Thymus (tissue), 11 donors: ENCODE results near the gene CD109. TPM values are rescaled to one million over a fixed set of nuclear protein-coding genes. Genes with fewer than 3 reads are reported as not detected.
"Not testable (repeated sequence)": the region's sequence is repeated elsewhere in the genome, so short reads cannot be mapped to it uniquely, and the experiment has no call there.

ENCODE experiments used
- DNase-seq, 9 donors: peaks; one replicate each; pipeline ENCODE4 v3.0.0-alpha.2; 2013; ENCODE audit warnings: low spot score in 9 of 9, low read depth in 6 of 9, missing footprints in 1 of 9
- H3K27ac ChIP-seq, 2 donors: one replicate each; pipeline ENCODE4 v1.5.1; 2013; ENCODE audit warnings: control low read depth in 1 of 2, low read depth in 1 of 2, low read length in 1 of 2, mild to moderate bottlenecking in 1 of 2, moderate library complexity in 1 of 2
- H3K27me3 ChIP-seq, 2 donors: one replicate each; pipeline ENCODE4 v1.5.1; 2013; ENCODE audit warnings: low read length in 1 of 2; ENCODE audit not compliant: control insufficient read depth in 2 of 2, insufficient read depth in 1 of 2
- H3K36me3 ChIP-seq, 2 donors: one replicate each; pipeline ENCODE4 v1.5.1; 2013; ENCODE audit warnings: low read length in 1 of 2, mild to moderate bottlenecking in 1 of 2, moderate library complexity in 1 of 2; ENCODE audit not compliant: control insufficient read depth in 2 of 2, insufficient read depth in 2 of 2
- H3K4me1 ChIP-seq, 2 donors: one replicate each; pipeline ENCODE4 v1.5.1; 2013; ENCODE audit warnings: low read length in 2 of 2; ENCODE audit not compliant: control insufficient read depth in 2 of 2, insufficient read depth in 2 of 2
- H3K4me3 ChIP-seq, 2 donors: one replicate each; pipeline ENCODE4 v1.5.1; 2013; ENCODE audit warnings: low read length in 2 of 2, control low read depth in 1 of 2, mild to moderate bottlenecking in 1 of 2
- H3K9me3 ChIP-seq, 2 donors: one replicate each; pipeline ENCODE4 v1.5.1; 2013; ENCODE audit warnings: low read length in 1 of 2, mild to moderate bottlenecking in 1 of 2; ENCODE audit not compliant: control insufficient read depth in 2 of 2, insufficient read depth in 1 of 2
- WGBS: extraction: QIAGEN DNeasy Blood & Tissue Kit; methylation state at CpG from one replicate; pipeline ENCODE4 v1.1.7; 2013; 5-methylcytosine and 5-hydroxymethylcytosine counted together
- polyA plus RNA-seq: library from polyadenylated mRNA; stranded (reverse); fragments of 200-250 nt; gene quantifications from one replicate; pipeline ENCODE4 v1.2.3, GENCODE V29; 2013
- total RNA-seq: library from RNA; stranded (reverse); fragments of 120-200 nt; gene quantifications from one replicate; pipeline ENCODE4 v1.2.4, GENCODE V29; 2013
- donor health status: healthy.

CD109 gene
- total and polyA plus RNA-seq, 2 donors: 1.5 to 5.0 TPM

DNA sequence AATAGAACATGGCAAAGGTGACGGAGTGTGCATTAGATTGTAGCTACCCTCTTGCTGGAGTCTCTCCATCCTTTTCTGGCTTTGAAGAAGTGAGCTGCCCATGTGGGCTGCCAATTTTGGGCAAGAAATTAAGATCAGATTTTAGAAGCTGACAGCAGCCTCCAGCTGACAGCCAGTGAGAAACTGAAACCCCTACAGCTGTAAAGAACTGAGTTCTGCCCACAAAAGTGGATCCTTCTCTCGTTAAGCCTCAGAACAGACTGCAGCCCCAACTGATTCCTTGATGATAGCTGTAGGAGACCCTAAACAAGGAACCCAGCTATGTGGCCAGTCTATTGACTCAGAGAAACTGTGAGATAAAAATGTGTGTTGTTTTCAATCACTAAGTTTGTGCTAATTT is 134.1 kb downstream of the CD109 start:
- WGBS: 90% methylated on average over 2 of the region's 2 CpGs

DNA sequence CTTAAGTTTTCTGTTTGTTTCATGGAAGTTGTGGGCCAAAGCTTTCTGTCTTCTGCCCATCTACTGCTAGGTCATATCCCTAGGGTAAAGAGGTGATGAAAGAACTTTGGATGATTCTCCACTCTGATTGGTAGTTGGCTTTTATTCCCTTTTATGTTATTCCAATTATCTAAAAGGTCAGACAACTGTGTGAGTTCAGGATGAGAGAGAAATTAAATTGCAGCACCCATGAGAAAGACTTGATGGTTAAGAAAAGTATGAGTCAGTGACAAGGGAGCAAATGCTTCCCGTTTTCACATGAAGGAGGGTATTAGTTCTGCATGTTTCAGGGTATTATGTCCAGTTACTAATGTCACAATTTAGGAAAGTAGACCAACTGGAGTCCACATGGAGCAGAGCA is 136.3 kb downstream of the CD109 start:
- 98% methylated on average over 1 of the region's 1 CpG for WGBS
- Histone ChIP-seq H3K27ac (no peak overlapping the region), H3K4me3 (no peak overlapping the region), H3K4me1 (no peaks in the 10 kb centered on the region), H3K27me3 (no peaks in the 10 kb centered on the region), H3K9me3 (no peaks in the 10 kb centered on the region), H3K36me3 (no peaks in the 10 kb centered on the region)
- DNase-seq: no peak

More for the DNA sequence above, 134.1 kb downstream of the CD109 start:
- H3K4me1 ChIP-seq: no peaks in the 10 kb centered on the region
- no peak for DNase-seq
- H3K27ac ChIP-seq: no peak overlapping the region
- H3K4me3 ChIP-seq: no peak overlapping the region
- H3K27me3 ChIP-seq: no peaks in the 10 kb centered on the region
- no peaks in the 10 kb centered on the region for H3K36me3 ChIP-seq
- H3K9me3 ChIP-seq: no peaks in the 10 kb centered on the region

DNA sequence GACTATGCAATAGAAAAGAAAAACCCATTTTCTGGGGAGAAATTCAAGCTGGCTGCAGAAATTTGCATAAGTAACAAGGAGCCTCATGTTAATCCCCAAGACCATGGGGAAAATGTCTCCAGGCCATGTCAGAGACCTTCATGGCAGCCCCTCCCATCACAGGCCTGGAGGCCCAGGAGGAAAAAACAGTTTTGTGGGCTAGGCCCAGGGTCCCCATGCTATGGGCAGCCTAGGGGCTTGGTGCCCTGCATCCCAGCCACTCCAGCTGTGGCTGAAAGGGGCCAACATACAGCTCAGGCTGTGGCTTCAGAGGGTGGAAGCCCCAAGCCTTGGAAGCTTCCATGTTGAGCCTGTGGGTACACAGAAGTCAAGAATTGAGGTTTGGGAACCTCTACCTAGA is 148.7 kb downstream of the CD109 start:
- H3K4me1 ChIP-seq, H3K27ac ChIP-seq, H3K36me3 ChIP-seq, H3K27me3 ChIP-seq, DNase-seq, H3K4me3 ChIP-seq, H3K9me3 ChIP-seq: not testable (repeated sequence)

DNA sequence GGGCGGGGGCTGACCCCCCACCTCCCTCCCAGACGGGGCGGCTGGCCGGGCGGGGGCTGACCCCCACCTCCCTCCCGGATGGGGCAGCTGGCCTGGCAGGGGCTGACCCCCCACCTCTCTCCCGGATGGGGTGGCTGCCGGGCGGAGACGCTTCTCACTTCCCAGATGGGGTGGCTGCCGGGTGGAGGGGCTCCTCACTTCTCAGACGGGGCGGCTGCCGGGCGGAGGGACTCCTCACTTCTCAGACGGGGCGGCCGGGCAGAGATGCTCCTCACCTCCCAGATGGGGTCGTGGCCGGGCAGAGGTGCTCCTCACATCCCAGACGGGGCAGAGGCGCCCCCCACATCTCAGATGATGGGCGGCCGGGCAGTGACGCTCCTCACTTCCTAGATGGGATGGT is 155.0 kb downstream of the CD109 start:
- 98% methylated on average over 25 of the region's 25 CpGs for WGBS
- H3K36me3 ChIP-seq, H3K4me1 ChIP-seq, DNase-seq, H3K9me3 ChIP-seq, H3K27me3 ChIP-seq, H3K27ac ChIP-seq, H3K4me3 ChIP-seq: not testable (repeated sequence)

DNA sequence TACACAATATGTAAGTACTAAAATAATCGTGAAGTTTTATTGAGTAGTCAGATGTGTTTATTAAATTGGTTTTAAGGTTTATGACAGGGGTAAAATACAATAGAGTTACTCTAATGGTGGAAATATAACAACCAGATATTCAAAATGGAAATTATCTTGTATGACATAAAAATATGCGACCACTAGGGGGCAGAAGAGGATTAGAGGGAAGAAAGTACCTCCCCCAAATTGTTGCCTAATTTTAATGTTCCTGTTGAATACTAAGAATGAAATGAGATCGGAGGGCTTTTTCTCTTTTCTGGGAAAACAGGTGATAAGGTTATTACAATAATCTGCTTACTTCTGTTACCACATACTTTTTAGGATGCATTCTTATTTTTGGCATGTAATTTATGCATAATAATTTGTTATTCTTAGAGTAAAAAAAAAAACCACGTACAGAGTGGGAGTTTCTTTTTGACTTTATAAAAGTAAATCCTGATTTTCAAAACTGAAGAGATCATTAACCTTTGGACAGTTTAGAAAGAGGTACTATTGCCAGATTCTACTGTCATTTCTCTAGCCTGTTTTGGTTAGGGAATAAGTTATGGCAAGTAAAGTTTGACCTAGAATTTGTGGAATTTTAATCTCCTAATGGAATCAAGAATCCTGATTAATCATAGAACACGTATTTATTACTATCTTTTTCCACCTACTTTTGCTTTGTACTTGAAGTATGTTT is 159.2 kb downstream of the CD109 start:
- Histone ChIP-seq H3K4me3 (no peak overlapping the region), H3K9me3 (no peaks in the 10 kb centered on the region), H3K36me3 (no peaks in the 10 kb centered on the region), H3K27ac (no peak overlapping the region), H3K4me1 (no peaks in the 10 kb centered on the region), H3K27me3 (no peaks in the 10 kb centered on the region)
- peak in 8 of 9 donors; percentile 23 to 67 (median 40) for DNase-seq
- 45% methylated on average over 5 of the region's 5 CpGs for WGBS

DNA sequence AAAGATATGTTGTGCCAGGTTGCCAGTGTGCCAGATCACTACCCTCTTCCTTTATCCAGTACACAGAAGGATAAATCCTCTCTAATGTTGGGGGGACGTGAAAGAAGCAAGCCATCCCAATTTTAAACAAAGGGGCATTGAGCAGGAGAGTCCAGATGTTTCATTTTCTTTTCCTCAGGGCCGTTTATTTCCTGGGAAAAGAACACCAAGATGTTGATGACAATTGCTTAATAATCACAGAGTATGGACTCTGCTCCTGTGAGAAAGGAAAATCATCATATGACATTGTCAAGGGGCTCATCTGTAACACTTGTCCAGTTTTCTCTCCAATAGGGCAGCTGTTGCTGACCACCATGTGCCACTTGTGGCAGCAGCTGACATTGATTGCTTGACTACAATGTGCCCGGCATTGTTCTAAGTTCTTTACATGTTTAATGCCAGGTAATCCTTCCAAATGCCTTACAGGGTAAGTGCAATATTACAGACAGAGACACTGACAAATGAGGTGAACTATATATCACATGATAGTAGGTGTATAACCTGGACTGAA is 161.4 kb downstream of the CD109 start:
- H3K27me3 ChIP-seq: no peaks in the 10 kb centered on the region
- H3K4me3 ChIP-seq: no peak overlapping the region
- no peaks in the 10 kb centered on the region for H3K9me3 ChIP-seq
- no peaks in the 10 kb centered on the region for H3K4me1 ChIP-seq
- H3K36me3 ChIP-seq: no peaks in the 10 kb centered on the region
- no peak for DNase-seq
- no peak overlapping the region for H3K27ac ChIP-seq
- 92% methylated on average over 3 of the region's 3 CpGs for WGBS

DNA sequence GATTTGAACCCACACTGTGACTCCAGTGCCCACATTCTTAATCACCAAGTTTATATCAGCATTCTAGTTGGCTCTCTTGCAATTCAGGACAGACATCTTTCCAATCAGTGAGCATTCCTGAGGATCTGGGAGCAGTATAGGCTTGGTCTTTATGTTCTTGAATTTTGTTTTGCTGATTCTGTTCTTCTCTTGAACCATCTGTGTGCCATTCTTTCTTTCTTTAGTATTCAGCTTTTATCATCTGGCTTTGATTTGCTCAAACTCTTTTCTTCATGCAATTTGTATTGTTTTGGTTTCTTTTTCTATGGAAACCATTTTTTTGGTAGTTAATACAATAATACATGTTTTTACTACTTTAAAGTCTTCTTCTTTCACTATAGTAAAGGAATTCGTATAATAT is 162.4 kb downstream of the CD109 start:
- Histone ChIP-seq H3K27ac (no peak overlapping the region), H3K4me3 (no peak overlapping the region), H3K27me3 (no peaks in the 10 kb centered on the region), H3K4me1 (no peaks in the 10 kb centered on the region), H3K36me3 (no peaks in the 10 kb centered on the region), H3K9me3 (no peaks in the 10 kb centered on the region)
- DNase-seq: no peak
- 96% methylated on average over 1 of the region's 1 CpG for WGBS

DNA sequence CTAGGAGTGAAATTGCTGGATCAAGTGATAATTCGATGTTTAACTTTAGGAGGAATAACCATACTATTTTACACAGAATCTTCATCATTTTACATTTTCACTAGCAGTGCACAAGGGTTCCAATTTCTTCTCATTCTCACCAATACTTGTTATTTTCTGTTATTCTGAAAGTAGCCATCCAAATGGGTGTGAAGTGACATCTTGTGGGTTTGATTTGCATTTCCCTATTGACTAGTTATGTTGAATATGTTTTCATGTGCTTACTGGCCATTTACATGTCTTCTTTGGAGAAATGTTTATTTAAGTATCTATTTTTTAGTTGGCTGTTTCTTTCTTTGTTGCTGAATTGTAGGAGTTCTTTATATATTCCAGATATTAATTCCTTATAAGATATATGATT is 164.3 kb downstream of the CD109 start:
- no peaks in the 10 kb centered on the region for H3K27me3 ChIP-seq
- no peaks in the 10 kb centered on the region for H3K9me3 ChIP-seq
- no peak overlapping the region for H3K4me3 ChIP-seq
- no peak overlapping the region for H3K27ac ChIP-seq
- DNase-seq: no peak
- WGBS: 93% methylated on average over 1 of the region's 1 CpG
- no peaks in the 10 kb centered on the region for H3K36me3 ChIP-seq
- H3K4me1 ChIP-seq: no peaks in the 10 kb centered on the region

DNA sequence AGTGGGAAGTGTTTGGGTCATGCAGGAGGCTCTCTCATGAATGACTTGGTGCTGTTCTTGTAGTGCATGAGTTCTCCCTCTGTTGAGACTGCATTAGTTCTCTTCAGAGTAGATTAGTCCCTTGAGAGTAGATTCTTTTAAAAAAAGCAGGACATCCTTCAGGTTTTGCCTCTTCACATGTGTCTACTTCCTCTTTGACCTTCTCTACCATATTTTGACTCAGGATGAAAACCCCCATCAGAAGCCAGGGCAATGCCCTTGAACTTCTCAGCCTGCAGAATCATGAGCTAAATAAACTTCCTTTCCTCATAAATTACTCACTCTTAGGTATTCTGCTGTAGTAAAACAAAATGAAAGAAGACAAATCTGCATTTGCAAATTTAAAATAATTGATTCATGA is 170.3 kb downstream of the CD109 start:
- no peak for DNase-seq
- Histone ChIP-seq H3K36me3 (no peaks in the 10 kb centered on the region), H3K4me3 (no peak overlapping the region), H3K4me1 (no peaks in the 10 kb centered on the region), H3K27me3 (no peaks in the 10 kb centered on the region), H3K27ac (no peak overlapping the region), H3K9me3 (no peaks in the 10 kb centered on the region)
